ENCODE data around the gene NR6A1.
"Not testable (repeated sequence)": the region's sequence is repeated elsewhere in the genome, so short reads cannot be mapped to it uniquely, and the experiment has no call there.

GRCh38 chr9:124772877-124773276, 1.8 kb upstream of the NR6A1 start:
- TF ChIP-seq CTCF (conservative IDR thresholded peaks at IDR 0.05; ENCODE audit: low read length); EZH2phosphoT487 (IDR thresholded peaks at IDR 0.05; ENCODE audit: borderline replicate concordance): not testable (repeated sequence)

All from Loucy (cell line).